Hepatocyte (in vitro differentiated cells): ENCODE measurements around the gene CTRL.

Source experiments
- CTCF ChIP-seq: fragments of 200-600 bp; sonication (generic); IDR thresholded peaks from 2 replicates; pipeline ENCODE4 v1.5.1; 2016; ENCODE audit warnings: antibody characterized with exemption, mild to moderate bottlenecking; ENCODE audit not compliant: poor library complexity
- EZH2 ChIP-seq: fragments of 200-600 bp; sonication (generic); IDR thresholded peaks from 2 replicates; pipeline ENCODE4 v1.6.1; 2016; ENCODE audit warnings: antibody characterized with exemption, mild to moderate bottlenecking, borderline replicate concordance
- EZH2phosphoT487 ChIP-seq: fragments of 200-600 bp; sonication (generic); IDR thresholded peaks from one replicate; pipeline ENCODE4 v1.6.1; 2018; ENCODE audit warnings: antibody characterized with exemption, mild to moderate bottlenecking, low read depth, moderate library complexity; ENCODE audit not compliant: unreplicated experiment, severe bottlenecking

DNA sequence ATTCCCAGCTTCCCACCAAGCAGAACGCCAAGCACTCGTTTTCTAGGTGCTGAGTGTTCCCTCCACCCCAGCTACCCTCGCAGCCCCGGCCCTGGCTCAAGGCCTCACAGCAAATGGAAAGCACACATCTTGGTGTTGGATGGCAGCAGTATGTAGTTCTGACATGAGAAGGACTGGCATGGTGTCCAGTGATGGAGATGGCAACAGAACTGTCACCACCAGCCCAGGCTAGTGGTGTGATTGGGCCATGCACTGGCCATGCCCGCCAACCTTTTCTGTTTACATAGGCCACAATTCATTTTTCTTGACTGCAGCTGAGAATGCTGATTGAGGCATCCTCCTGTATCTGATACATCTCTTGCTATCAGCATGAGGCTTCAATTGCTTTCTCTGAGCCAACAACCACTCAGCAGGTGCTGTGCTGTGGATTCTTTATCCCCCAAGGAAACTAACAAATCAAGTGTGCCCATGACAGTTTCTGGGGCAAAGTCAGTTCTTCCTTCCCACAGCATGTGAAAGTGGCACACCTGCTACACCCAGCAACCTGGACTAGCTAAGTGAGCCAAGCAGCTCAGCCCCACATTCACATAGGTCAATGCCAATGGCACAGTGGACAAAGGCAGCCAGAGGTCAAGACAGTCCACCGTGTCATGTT, 32.9 kb upstream of the CTRL start:
- TF ChIP-seq CTCF, result no peak
- no peak for TF ChIP-seq EZH2
- no peak for TF ChIP-seq EZH2phosphoT487
